Endothelial cell of coronary artery (primary cell): Measurements from ENCODE around the gene HOXD3. TPM values are rescaled to one million over a fixed set of nuclear protein-coding genes. Genes with fewer than 3 reads are reported as not detected.

ENCODE experiments used
- total RNA-seq: library from RNA; depleted of rRNA; stranded (reverse); fragments of >200 nt; gene quantifications from 2 replicates; pipeline ENCODE4 v1.2.3, GENCODE V29; 2014

The HOXD3 gene
- 0.54 and 2.4 TPM in 2 replicates for total RNA-seq

GRCh38 chr2:176156807-176157498 is at the start of gene HOXD3:
Gene HOXD3 (plus strand): TSS chr2:176157307. CDS start chr2:176169115, 11,808 bp downstream.

GRCh38 chr2:176115883-176116813 is 41.0 kb upstream of the HOXD3 start, which contains the start of gene HOXD10:
Gene HOXD10 (plus strand): TSS chr2:176116778. CDS start chr2:176116834, 56 bp downstream.

GRCh38 chr2:176122683-176123410 is 34.3 kb upstream of the HOXD3 start, which contains the start of gene HOXD9:
Gene HOXD9 (plus strand): TSS chr2:176122719. CDS start chr2:176122769, 50 bp downstream.

GRCh38 chr2:176128982-176129796 is 27.9 kb upstream of the HOXD3 start, which contains the start of gene HOXD8:
Gene HOXD8 (plus strand): TSS chr2:176129705. CDS start chr2:176130367, 662 bp downstream.

GRCh38 chr2:176151442-176152287 is 5.4 kb upstream of the HOXD3 start, which contains the start of gene HOXD4:
Gene HOXD4 (plus strand): TSS chr2:176151550. CDS start chr2:176151634, 84 bp downstream.

GRCh38 chr2:176187899-176188773 is 31.0 kb downstream of the HOXD3 start, which contains the start of gene HOXD1:
Gene HOXD1 (plus strand): TSS chr2:176188668. CDS start chr2:176188802, 134 bp downstream.

Other genes starting within 250 kb of the HOXD3 start
- 5.9 and 13.6 TPM in 2 replicates for gene LNPK, start 155.0 kb upstream of the HOXD3 start, total RNA-seq
- not detected in 2 replicates for gene EVX2, start 73.3 kb upstream of the HOXD3 start, total RNA-seq
- gene HOXD13, start 64.6 kb upstream of the HOXD3 start, total RNA-seq: not detected in 2 replicates
- gene HOXD12, start 57.5 kb upstream of the HOXD3 start, total RNA-seq: not detected in 2 replicates
- gene HOXD11, start 50.0 kb upstream of the HOXD3 start, total RNA-seq: not detected in 2 replicates
- gene HOXD10, start 40.5 kb upstream of the HOXD3 start, total RNA-seq: not detected in 2 replicates
- gene HOXD9, start 34.6 kb upstream of the HOXD3 start, total RNA-seq: 0.09 and 0.75 TPM in 2 replicates
- 0.99 and 4.1 TPM in 2 replicates for gene HOXD8, start 27.6 kb upstream of the HOXD3 start, total RNA-seq
- 0.36 and 2.8 TPM in 2 replicates for gene HOXD4, start 5.8 kb upstream of the HOXD3 start, total RNA-seq
- 1.8 and 2.3 TPM in 2 replicates for gene HOXD1, start 31.4 kb downstream of the HOXD3 start, total RNA-seq
- 27.2 and 27.3 TPM in 2 replicates for gene MTX2, start 112.1 kb downstream of the HOXD3 start, total RNA-seq